GM06990 (cell line): ENCODE data around the gene DCAF8.

Experiments
- DNase-seq: peaks from one replicate; pipeline ENCODE4 v3.0.0-alpha.2; 2011; ENCODE audit not compliant: insufficient read length; ENCODE audit errors: extremely low read depth
- H3K27me3 ChIP-seq: replicated peaks from 2 replicates; pipeline ENCODE4 v1.6.0; 2011; ENCODE audit warnings: low read length; ENCODE audit not compliant: control insufficient read depth, insufficient read depth
- H3K36me3 ChIP-seq: 2 replicates; pipeline ENCODE4 v1.5.1; 2011; ENCODE audit warnings: low read length; ENCODE audit not compliant: control insufficient read depth, insufficient read depth
- H3K4me3 ChIP-seq: replicated peaks from 2 replicates; pipeline ENCODE4 v1.5.1; 2011; ENCODE audit warnings: low read depth, mild to moderate bottlenecking, control low read depth, low read length
- TF ChIP-seq, protein P1 (sequence below): IDR thresholded peaks from 2 replicates; pipeline ENCODE4 v1.5.1; 2011; ENCODE audit warnings: low read length, control low read depth, mild to moderate bottlenecking, inconsistent platforms; ENCODE audit not compliant: insufficient read depth, poor library complexity, severe bottlenecking

Gene DCAF8

DNA sequence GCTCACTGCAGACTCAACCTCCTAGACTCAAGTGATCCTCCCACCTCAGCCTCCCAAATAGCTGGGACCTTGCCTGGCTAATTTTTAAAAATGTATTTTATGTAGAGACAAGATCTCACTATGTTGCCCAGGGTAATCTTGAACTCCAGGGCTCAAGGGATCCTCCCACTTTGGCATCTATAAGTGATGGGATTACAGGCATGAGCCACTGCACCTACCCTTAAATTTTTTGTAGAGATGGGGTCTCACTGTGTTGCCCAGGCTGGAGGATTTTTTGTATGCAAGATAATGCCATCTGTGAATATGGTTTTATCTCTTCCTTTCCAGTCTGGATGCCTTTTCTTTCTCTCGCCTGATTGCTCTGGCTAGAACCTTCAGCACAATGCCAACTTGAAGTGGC is 8.7 kb upstream of the DCAF8 start:
- Histone ChIP-seq H3K27me3 (no peaks in the 10 kb centered on the region), H3K36me3 (no peaks in the 10 kb centered on the region), H3K4me3 (no peak overlapping the region)
- no peak for DNase-seq
- TF ChIP-seq, protein P1, sequence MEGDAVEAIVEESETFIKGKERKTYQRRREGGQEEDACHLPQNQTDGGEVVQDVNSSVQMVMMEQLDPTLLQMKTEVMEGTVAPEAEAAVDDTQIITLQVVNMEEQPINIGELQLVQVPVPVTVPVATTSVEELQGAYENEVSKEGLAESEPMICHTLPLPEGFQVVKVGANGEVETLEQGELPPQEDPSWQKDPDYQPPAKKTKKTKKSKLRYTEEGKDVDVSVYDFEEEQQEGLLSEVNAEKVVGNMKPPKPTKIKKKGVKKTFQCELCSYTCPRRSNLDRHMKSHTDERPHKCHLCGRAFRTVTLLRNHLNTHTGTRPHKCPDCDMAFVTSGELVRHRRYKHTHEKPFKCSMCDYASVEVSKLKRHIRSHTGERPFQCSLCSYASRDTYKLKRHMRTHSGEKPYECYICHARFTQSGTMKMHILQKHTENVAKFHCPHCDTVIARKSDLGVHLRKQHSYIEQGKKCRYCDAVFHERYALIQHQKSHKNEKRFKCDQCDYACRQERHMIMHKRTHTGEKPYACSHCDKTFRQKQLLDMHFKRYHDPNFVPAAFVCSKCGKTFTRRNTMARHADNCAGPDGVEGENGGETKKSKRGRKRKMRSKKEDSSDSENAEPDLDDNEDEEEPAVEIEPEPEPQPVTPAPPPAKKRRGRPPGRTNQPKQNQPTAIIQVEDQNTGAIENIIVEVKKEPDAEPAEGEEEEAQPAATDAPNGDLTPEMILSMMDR: no peak

- no peak for DNase-seq
- no peaks in the 10 kb centered on the region for H3K36me3 ChIP-seq
- no peaks in the 10 kb centered on the region for H3K27me3 ChIP-seq
- no peak overlapping the region for H3K4me3 ChIP-seq
- TF ChIP-seq, protein P1: no peak
These were observed 5.1 kb upstream of the DCAF8 start for GRCh38 chr1:160267284-160267991.

DNA sequence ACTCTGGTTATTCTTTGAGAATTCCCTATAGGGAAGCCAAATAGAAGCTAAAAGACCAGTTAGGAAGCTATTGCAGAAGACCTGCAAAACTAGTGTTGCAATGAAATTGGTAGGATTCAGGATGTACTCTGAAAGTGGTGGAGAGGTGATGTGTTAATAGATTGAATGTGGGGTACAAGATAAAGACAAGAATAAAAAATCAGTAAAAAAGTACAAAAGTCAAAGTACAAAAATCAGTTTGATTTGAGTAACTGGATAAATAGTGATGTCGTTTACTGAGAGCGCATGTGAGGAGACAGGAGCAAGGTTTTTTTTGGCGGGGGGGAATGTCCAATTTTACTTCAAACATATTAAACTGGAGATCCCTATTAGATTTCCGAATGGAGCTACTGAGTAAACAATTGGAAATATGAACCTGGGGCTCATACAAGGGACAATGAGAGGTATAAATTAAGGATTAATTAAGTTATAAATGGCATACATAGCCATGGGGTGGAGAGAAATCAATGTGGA is 2.5 kb upstream of the DCAF8 start:
- DNase-seq: no peak
- no peaks in the 10 kb centered on the region for H3K36me3 ChIP-seq
- H3K27me3 ChIP-seq: no peaks in the 10 kb centered on the region
- TF ChIP-seq, protein P1: no peak
- no peak overlapping the region for H3K4me3 ChIP-seq

DNA sequence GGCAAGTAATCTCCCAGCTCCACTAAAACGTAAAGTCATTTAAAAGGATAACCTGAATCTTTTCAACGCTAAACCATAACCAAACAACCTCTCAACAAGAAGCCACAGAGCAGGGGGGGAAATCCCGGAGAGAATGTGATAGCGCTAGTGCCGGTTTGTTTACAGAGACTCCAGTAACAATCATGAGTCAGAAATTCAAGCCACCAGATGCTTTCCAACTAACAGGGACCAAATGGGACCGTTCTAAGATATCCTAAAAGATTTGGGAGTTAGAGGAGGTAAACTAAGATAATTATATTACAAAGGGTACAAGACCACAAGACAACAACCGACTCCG is 825 bp downstream of the DCAF8 start:
- Histone ChIP-seq H3K36me3 (no peaks in the 10 kb centered on the region), H3K27me3 (no peaks in the 10 kb centered on the region), H3K4me3 (peak overlapping the region; percentile 77)
- DNase-seq: peak; percentile 40
- TF ChIP-seq, protein P1: no peak

- TF ChIP-seq, protein P1: no peak
- no peak for DNase-seq
- Histone ChIP-seq H3K27me3 (no peaks in the 10 kb centered on the region), H3K4me3 (peak overlapping the region; percentile 77), H3K36me3 (no peaks in the 10 kb centered on the region)
These were observed 1.7 kb downstream of the DCAF8 start for GRCh38 chr1:160260406-160261382.
